WTC11 (cell line): ENCODE results near the gene CTNNA3. TPM values are rescaled to one million over a fixed set of nuclear protein-coding genes. Genes with fewer than 3 reads are reported as not detected.

Source experiments
- ATAC-seq: fragments of 200-7000 bp; cut with Tn5 transposase; 2 replicates; pipeline ENCODE4 v1.10.0; 2021; ENCODE audit warnings: mild to moderate bottlenecking, moderate library complexity
- CTCF ChIA-PET: fragments of 300-600 bp; sonication (Branson Sonifier 250); formaldehyde crosslinking; loops from one replicate; lab custom pipeline; 2021; ENCODE audit warnings: antibody characterized with exemption; lab: Charles Lee
- POLR2A ChIA-PET: fragments of 350-600 bp; sonication (Branson Sonifier 250); formaldehyde crosslinking; loops from one replicate; lab custom pipeline; 2021; ENCODE audit warnings: antibody characterized with exemption; lab: Charles Lee
- DNase-seq: peaks from one replicate; pipeline ENCODE4 v3.0.0; 2021; ENCODE audit warnings: low spot score
- H3K27ac Mint-ChIP-seq: 2 replicates; pipeline ENCODE4 v1.8.0; 2021; ENCODE audit warnings: mixed read lengths
- H3K27me3 Mint-ChIP-seq: 2 replicates; pipeline ENCODE4 v1.8.0; 2021; ENCODE audit warnings: low read depth, mild to moderate bottlenecking, moderate library complexity, mixed read lengths
- H3K36me3 Mint-ChIP-seq: 2 replicates; pipeline ENCODE4 v1.8.0; 2021; ENCODE audit warnings: mixed read lengths
- H3K4me1 Mint-ChIP-seq: 2 replicates; pipeline ENCODE4 v1.8.0; 2022; ENCODE audit warnings: mixed read lengths
- H3K4me3 Mint-ChIP-seq: 2 replicates; pipeline ENCODE4 v1.8.0; 2021; ENCODE audit warnings: mild to moderate bottlenecking, moderate library complexity, mixed read lengths
- H3K9me3 Mint-ChIP-seq: 2 replicates; pipeline ENCODE4 v1.8.0; 2021; ENCODE audit warnings: mixed read lengths
- CBFB ChIP-seq: sonication (generic); formaldehyde crosslinking; IDR thresholded peaks from 2 replicates; pipeline ENCODE4 v1.8.1; 2022; ENCODE audit warnings: mild to moderate bottlenecking, low read depth, missing genetic modification reagents
- EMX1 ChIP-seq: fragments of 250-450 bp; sonication (Bioruptor Pico); IDR thresholded peaks from 2 replicates; pipeline ENCODE4 v1.8.0; 2021; ENCODE audit warnings: mild to moderate bottlenecking
- FOXJ3 ChIP-seq: sonication (generic); formaldehyde crosslinking; IDR thresholded peaks from 2 replicates; pipeline ENCODE4 v1.9.0; 2021; ENCODE audit warnings: missing genetic modification reagents, mild to moderate bottlenecking, borderline replicate concordance
- FOXK1 ChIP-seq: sonication (generic); formaldehyde crosslinking; IDR thresholded peaks from 2 replicates; pipeline ENCODE4 v1.8.0; 2022; ENCODE audit warnings: mild to moderate bottlenecking, moderate library complexity, missing genetic modification reagents
- GTF2I ChIP-seq: fragments of 250-450 bp; sonication (Bioruptor Pico); conservative IDR thresholded peaks from 2 replicates; pipeline ENCODE4 v1.4.0; 2021; ENCODE audit warnings: mild to moderate bottlenecking
- IRF2 ChIP-seq: sonication (generic); formaldehyde crosslinking; IDR thresholded peaks from 2 replicates; pipeline ENCODE4 v1.8.0; 2022; ENCODE audit warnings: low read depth, missing genetic modification reagents, borderline replicate concordance
- JUN ChIP-seq: sonication (generic); formaldehyde crosslinking; IDR thresholded peaks from 2 replicates; pipeline ENCODE4 v1.8.0; 2023; ENCODE audit warnings: mild to moderate bottlenecking, missing genetic modification reagents
- MXD4 ChIP-seq: fragments of 250-450 bp; sonication (Bioruptor Pico); IDR thresholded peaks from 2 replicates; pipeline ENCODE4 v1.8.0; 2021; ENCODE audit warnings: mild to moderate bottlenecking, moderate library complexity, borderline replicate concordance
- NFYB ChIP-seq: sonication (generic); formaldehyde crosslinking; conservative IDR thresholded peaks from 2 replicates; pipeline ENCODE4 v1.8.0; 2022; ENCODE audit warnings: low read depth, missing genetic modification reagents
- NR1H2 ChIP-seq: sonication (generic); formaldehyde crosslinking; IDR thresholded peaks from 2 replicates; pipeline ENCODE4 v1.9.0; 2021; ENCODE audit warnings: mild to moderate bottlenecking, moderate library complexity, missing genetic modification reagents
- PRRX2 ChIP-seq: fragments of 250-450 bp; sonication (Bioruptor Pico); IDR thresholded peaks from 2 replicates; pipeline ENCODE4 v1.8.0; 2021; ENCODE audit warnings: mild to moderate bottlenecking
- RELA ChIP-seq: sonication (generic); formaldehyde crosslinking; IDR thresholded peaks from 2 replicates; pipeline ENCODE4 v1.8.1; 2022; ENCODE audit warnings: missing genetic modification reagents, mild to moderate bottlenecking, borderline replicate concordance
- TP53 ChIP-seq: sonication (generic); formaldehyde crosslinking; IDR thresholded peaks from 2 replicates; pipeline ENCODE4 v1.8.1; 2023; ENCODE audit warnings: mild to moderate bottlenecking, missing genetic modification reagents
- ZBTB21 ChIP-seq: sonication (generic); formaldehyde crosslinking; IDR thresholded peaks from 2 replicates; pipeline ENCODE4 v1.8.1; 2023; ENCODE audit warnings: mild to moderate bottlenecking, missing genetic modification reagents, borderline replicate concordance
- ZNF219 ChIP-seq: sonication (generic); formaldehyde crosslinking; IDR thresholded peaks from 2 replicates; pipeline ENCODE4 v1.8.0; 2023; ENCODE audit warnings: missing genetic modification reagents, mild to moderate bottlenecking, borderline replicate concordance
- ZNF281 ChIP-seq: sonication (generic); formaldehyde crosslinking; IDR thresholded peaks from 2 replicates; pipeline ENCODE4 v1.8.0; 2023; ENCODE audit warnings: mild to moderate bottlenecking, missing genetic modification reagents
- ZNF317 ChIP-seq: sonication (generic); formaldehyde crosslinking; IDR thresholded peaks from 2 replicates; pipeline ENCODE4 v1.8.1; 2023; ENCODE audit warnings: low read depth, mild to moderate bottlenecking, moderate library complexity, missing genetic modification reagents, borderline replicate concordance
- ZNF396 ChIP-seq: fragments of 250-450 bp; sonication (Bioruptor Pico); IDR thresholded peaks from 2 replicates; pipeline ENCODE4 v1.8.0; 2021; ENCODE audit warnings: mild to moderate bottlenecking, moderate library complexity, borderline replicate concordance
- ZNF416 ChIP-seq: fragments of 250-450 bp; sonication (Bioruptor Pico); IDR thresholded peaks from 2 replicates; pipeline ENCODE4 v1.9.0; 2021; ENCODE audit warnings: mild to moderate bottlenecking, inconsistent platforms
- ZNF423 ChIP-seq: fragments of 250-450 bp; sonication (Bioruptor Pico); IDR thresholded peaks from 2 replicates; pipeline ENCODE4 v2.1.2; 2022; ENCODE audit warnings: mild to moderate bottlenecking, moderate library complexity
- ZNF671 ChIP-seq: fragments of 250-450 bp; sonication (Bioruptor Pico); IDR thresholded peaks from 2 replicates; pipeline ENCODE4 v1.8.0; 2021; ENCODE audit warnings: mild to moderate bottlenecking
- total RNA-seq: library from RNA; stranded (reverse); gene quantifications from 3 replicates; pipeline ENCODE4 v1.2.3, GENCODE V29; 2021
- TF ChIP-seq, protein P1 (sequence below): sonication (generic); formaldehyde crosslinking; conservative IDR thresholded peaks from 2 replicates; pipeline ENCODE4 v1.8.1; 2022; ENCODE audit warnings: mild to moderate bottlenecking, missing genetic modification reagents
- TF ChIP-seq, protein P2 (sequence below): sonication (generic); formaldehyde crosslinking; IDR thresholded peaks from 2 replicates; pipeline ENCODE4 v1.8.1; 2023; ENCODE audit warnings: mild to moderate bottlenecking, missing genetic modification reagents
- TF ChIP-seq, protein P3 (sequence below): sonication (generic); formaldehyde crosslinking; IDR thresholded peaks from 2 replicates; pipeline ENCODE4 v1.8.1; 2022; ENCODE audit warnings: low read depth, missing genetic modification reagents, borderline replicate concordance
- TF ChIP-seq, protein P4 (sequence below): sonication (generic); formaldehyde crosslinking; IDR thresholded peaks from 2 replicates; pipeline ENCODE4 v1.8.1; 2023; ENCODE audit warnings: mild to moderate bottlenecking, moderate library complexity, missing genetic modification reagents
- TF ChIP-seq, protein P5 (sequence below): sonication (generic); formaldehyde crosslinking; IDR thresholded peaks from 2 replicates; pipeline ENCODE4 v1.8.1; 2023; ENCODE audit warnings: mild to moderate bottlenecking, missing genetic modification reagents, moderate library complexity

CTNNA3 gene
- total RNA-seq, 1 experiment from 2014 or later = 6.1 TPM

- no peaks in the 10 kb centered on the region for H3K4me1 Mint-ChIP-seq
- TF ChIP-seq FOXK1 (CRISPR knock-in tag) = no peak
- TF ChIP-seq, protein P1, sequence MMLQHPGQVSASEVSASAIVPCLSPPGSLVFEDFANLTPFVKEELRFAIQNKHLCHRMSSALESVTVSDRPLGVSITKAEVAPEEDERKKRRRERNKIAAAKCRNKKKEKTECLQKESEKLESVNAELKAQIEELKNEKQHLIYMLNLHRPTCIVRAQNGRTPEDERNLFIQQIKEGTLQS (CRISPR knock-in tag) = no peak
- TF ChIP-seq RELA (CRISPR knock-in tag) = no peak
- H3K9me3 Mint-ChIP-seq = peaks cover 5% of the 10 kb centered on the region
- H3K4me3 Mint-ChIP-seq = no peak overlapping the region
- ChIA-PET POLR2A (no interaction called here), CTCF (no interaction called here)
- H3K36me3 Mint-ChIP-seq = no peaks in the 10 kb centered on the region
- H3K27me3 Mint-ChIP-seq = no peaks in the 10 kb centered on the region
- no peak for DNase-seq
- no peak overlapping the region for H3K27ac Mint-ChIP-seq
- no peak for ATAC-seq
Measured at GRCh38 chr10:66218289-66218688, 1477.7 kb downstream of the CTNNA3 start.

GRCh38 chr10:66215920-66216319 is 1480.1 kb downstream of the CTNNA3 start:
- H3K36me3 Mint-ChIP-seq = no peaks in the 10 kb centered on the region
- no peak overlapping the region for H3K4me3 Mint-ChIP-seq
- H3K27me3 Mint-ChIP-seq = no peaks in the 10 kb centered on the region
- H3K27ac Mint-ChIP-seq = no peak overlapping the region
- no peak for DNase-seq
- H3K9me3 Mint-ChIP-seq = peaks cover 5% of the 10 kb centered on the region
- POLR2A ChIA-PET = no interaction called here
- TF ChIP-seq GTF2I (CRISPR knock-in tag) = no peak
- TF ChIP-seq ZNF317 = no peak
- no peak for TF ChIP-seq JUN (CRISPR knock-in tag)
- TF ChIP-seq ZNF396 = no peak
- no peak for TF ChIP-seq CBFB (CRISPR knock-in tag)
- TF ChIP-seq MXD4 (CRISPR knock-in tag) = no peak
- TF ChIP-seq ZNF671 (CRISPR knock-in tag) = no peak
- TF ChIP-seq, protein P2, sequence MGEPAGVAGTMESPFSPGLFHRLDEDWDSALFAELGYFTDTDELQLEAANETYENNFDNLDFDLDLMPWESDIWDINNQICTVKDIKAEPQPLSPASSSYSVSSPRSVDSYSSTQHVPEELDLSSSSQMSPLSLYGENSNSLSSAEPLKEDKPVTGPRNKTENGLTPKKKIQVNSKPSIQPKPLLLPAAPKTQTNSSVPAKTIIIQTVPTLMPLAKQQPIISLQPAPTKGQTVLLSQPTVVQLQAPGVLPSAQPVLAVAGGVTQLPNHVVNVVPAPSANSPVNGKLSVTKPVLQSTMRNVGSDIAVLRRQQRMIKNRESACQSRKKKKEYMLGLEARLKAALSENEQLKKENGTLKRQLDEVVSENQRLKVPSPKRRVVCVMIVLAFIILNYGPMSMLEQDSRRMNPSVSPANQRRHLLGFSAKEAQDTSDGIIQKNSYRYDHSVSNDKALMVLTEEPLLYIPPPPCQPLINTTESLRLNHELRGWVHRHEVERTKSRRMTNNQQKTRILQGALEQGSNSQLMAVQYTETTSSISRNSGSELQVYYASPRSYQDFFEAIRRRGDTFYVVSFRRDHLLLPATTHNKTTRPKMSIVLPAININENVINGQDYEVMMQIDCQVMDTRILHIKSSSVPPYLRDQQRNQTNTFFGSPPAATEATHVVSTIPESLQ (CRISPR knock-in tag) = no peak
- TF ChIP-seq PRRX2 (CRISPR knock-in tag) = no peak
- no peak for TF ChIP-seq ZNF423
- no peak for TF ChIP-seq ZBTB21 (CRISPR knock-in tag)
- no peak for TF ChIP-seq TP53
- TF ChIP-seq, protein P3, sequence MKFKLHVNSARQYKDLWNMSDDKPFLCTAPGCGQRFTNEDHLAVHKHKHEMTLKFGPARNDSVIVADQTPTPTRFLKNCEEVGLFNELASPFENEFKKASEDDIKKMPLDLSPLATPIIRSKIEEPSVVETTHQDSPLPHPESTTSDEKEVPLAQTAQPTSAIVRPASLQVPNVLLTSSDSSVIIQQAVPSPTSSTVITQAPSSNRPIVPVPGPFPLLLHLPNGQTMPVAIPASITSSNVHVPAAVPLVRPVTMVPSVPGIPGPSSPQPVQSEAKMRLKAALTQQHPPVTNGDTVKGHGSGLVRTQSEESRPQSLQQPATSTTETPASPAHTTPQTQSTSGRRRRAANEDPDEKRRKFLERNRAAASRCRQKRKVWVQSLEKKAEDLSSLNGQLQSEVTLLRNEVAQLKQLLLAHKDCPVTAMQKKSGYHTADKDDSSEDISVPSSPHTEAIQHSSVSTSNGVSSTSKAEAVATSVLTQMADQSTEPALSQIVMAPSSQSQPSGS (CRISPR knock-in tag) = no peak
- no peak for TF ChIP-seq ZNF416
- no peak for TF ChIP-seq IRF2 (CRISPR knock-in tag)
- no peak for TF ChIP-seq ZNF219 (CRISPR knock-in tag)
- H3K4me1 Mint-ChIP-seq = no peaks in the 10 kb centered on the region
- no peak for ATAC-seq
- CTCF ChIA-PET = no interaction called here

- Mint-ChIP-seq H3K27ac (no peak overlapping the region), H3K27me3 (no peaks in the 10 kb centered on the region), H3K36me3 (no peaks in the 10 kb centered on the region), H3K9me3 (peaks cover 5% of the 10 kb centered on the region), H3K4me3 (no peak overlapping the region), H3K4me1 (no peaks in the 10 kb centered on the region)
- ATAC-seq (peak; percentile 73), DNase-seq (peak; percentile 32)
- CTCF ChIA-PET = no interaction called here
- POLR2A ChIA-PET = no interaction called here
- no peak for TF ChIP-seq ZNF281 (CRISPR knock-in tag)
- TF ChIP-seq, protein P4, sequence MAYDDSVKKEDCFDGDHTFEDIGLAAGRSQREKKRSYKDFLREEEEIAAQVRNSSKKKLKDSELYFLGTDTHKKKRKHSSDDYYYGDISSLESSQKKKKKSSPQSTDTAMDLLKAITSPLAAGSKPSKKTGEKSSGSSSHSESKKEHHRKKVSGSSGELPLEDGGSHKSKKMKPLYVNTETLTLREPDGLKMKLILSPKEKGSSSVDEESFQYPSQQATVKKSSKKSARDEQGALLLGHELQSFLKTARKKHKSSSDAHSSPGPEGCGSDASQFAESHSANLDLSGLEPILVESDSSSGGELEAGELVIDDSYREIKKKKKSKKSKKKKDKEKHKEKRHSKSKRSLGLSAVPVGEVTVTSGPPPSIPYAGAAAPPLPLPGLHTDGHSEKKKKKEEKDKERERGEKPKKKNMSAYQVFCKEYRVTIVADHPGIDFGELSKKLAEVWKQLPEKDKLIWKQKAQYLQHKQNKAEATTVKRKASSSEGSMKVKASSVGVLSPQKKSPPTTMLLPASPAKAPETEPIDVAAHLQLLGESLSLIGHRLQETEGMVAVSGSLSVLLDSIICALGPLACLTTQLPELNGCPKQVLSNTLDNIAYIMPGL (CRISPR knock-in tag) = no peak
- no peak for TF ChIP-seq NFYB (CRISPR knock-in tag)
- no peak for TF ChIP-seq NR1H2 (CRISPR knock-in tag)
- TF ChIP-seq EMX1 (CRISPR knock-in tag) = no peak
- TF ChIP-seq FOXJ3 (CRISPR knock-in tag) = no peak
- TF ChIP-seq, protein P5, sequence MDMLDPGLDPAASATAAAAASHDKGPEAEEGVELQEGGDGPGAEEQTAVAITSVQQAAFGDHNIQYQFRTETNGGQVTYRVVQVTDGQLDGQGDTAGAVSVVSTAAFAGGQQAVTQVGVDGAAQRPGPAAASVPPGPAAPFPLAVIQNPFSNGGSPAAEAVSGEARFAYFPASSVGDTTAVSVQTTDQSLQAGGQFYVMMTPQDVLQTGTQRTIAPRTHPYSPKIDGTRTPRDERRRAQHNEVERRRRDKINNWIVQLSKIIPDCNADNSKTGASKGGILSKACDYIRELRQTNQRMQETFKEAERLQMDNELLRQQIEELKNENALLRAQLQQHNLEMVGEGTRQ (CRISPR knock-in tag) = no peak
- no peak for TF ChIP-seq ZNF671 (CRISPR knock-in tag)
Measured at GRCh38 chr10:66214721-66215404, 1481.1 kb downstream of the CTNNA3 start.
